GM12878 (cell line): ENCODE data around the gene ITCH. TPM values are rescaled to one million over a fixed set of nuclear protein-coding genes. Genes with fewer than 3 reads are reported as not detected.

Source experiments
- BRCA1 ChIP-seq: IDR thresholded peaks from 2 replicates; pipeline ENCODE4 v1.6.1; 2011; ENCODE audit warnings: low read depth, low read length, improper control_type of control experiment
- CBFB ChIP-seq: IDR thresholded peaks from 2 replicates; pipeline ENCODE4 v1.6.1; 2016; ENCODE audit warnings: antibody characterized with exemption, low read depth
- CHD4 ChIP-seq: fragments of 200-600 bp; sonication (generic); IDR thresholded peaks from 2 replicates; pipeline ENCODE4 v1.6.1; 2016; ENCODE audit warnings: mild to moderate bottlenecking
- CREM ChIP-seq: IDR thresholded peaks from 2 replicates; pipeline ENCODE4 v1.6.1; 2014; ENCODE audit warnings: antibody characterized with exemption, low read depth
- EP300 ChIP-seq, 2 experiments: fragments of 150-350 bp in 1 of 2; IDR thresholded peaks; 2 replicates each; pipeline ENCODE4 v1.6.1; 2011 to 2012; ENCODE audit warnings: low read depth in 2 of 2, low read length in 2 of 2, borderline replicate concordance in 1 of 2, improper control_type of control experiment in 1 of 2, inconsistent platforms in 1 of 2; ENCODE audit not compliant: control insufficient read depth in 1 of 2
- IKZF1 ChIP-seq: fragments of 450-650 bp; conservative IDR thresholded peaks from 2 replicates; pipeline ENCODE4 v1.6.1; 2017; ENCODE audit warnings: antibody characterized with exemption, mild to moderate bottlenecking
- LARP7 ChIP-seq: fragments of 450-650 bp; IDR thresholded peaks from 2 replicates; pipeline ENCODE4 v1.6.1; 2017; ENCODE audit warnings: mild to moderate bottlenecking
- MEF2B ChIP-seq: fragments of 450-650 bp; IDR thresholded peaks from 2 replicates; pipeline ENCODE4 v1.6.1; 2018; ENCODE audit warnings: mild to moderate bottlenecking, moderate library complexity; ENCODE audit not compliant: partially characterized antibody, poor library complexity, severe bottlenecking
- NR2C2 ChIP-seq: IDR thresholded peaks from 2 replicates; pipeline ENCODE4 v1.6.1; 2011; ENCODE audit warnings: borderline replicate concordance, low read depth; ENCODE audit not compliant: control insufficient read depth, insufficient read length
- POLR2AphosphoS2 ChIP-seq: IDR thresholded peaks from 2 replicates; pipeline ENCODE4 v1.6.1; 2011; ENCODE audit warnings: low read depth, mild to moderate bottlenecking, low read length, improper control_type of control experiment, moderate library complexity
- RBBP5 ChIP-seq: fragments of 200-600 bp; sonication (generic); conservative IDR thresholded peaks from 2 replicates; pipeline ENCODE4 v1.6.1; 2016
- RELA ChIP-seq: fragments of 450-650 bp; IDR thresholded peaks from 2 replicates; pipeline ENCODE4 v1.8.0; 2014; ENCODE audit warnings: borderline replicate concordance; ENCODE audit not compliant: partially characterized antibody
- SIN3A ChIP-seq: IDR thresholded peaks from 2 replicates; pipeline ENCODE4 v1.6.1; 2012; ENCODE audit warnings: low read depth, low read length, improper control_type of control experiment
- SP1 ChIP-seq: IDR thresholded peaks from one replicate; pipeline ENCODE4 v1.6.1; 2011; ENCODE audit warnings: low read depth, low read length
- SPI1 ChIP-seq: IDR thresholded peaks from 2 replicates; pipeline ENCODE4 v1.6.1; 2011; ENCODE audit warnings: low read depth, mild to moderate bottlenecking, low read length, moderate library complexity, borderline replicate concordance; ENCODE audit not compliant: insufficient read depth
- SRF ChIP-seq, 2 experiments: IDR thresholded peaks; 2 replicates each; pipeline ENCODE4 v1.6.1; 2011; ENCODE audit warnings: low read depth in 2 of 2, low read length in 2 of 2, mild to moderate bottlenecking in 1 of 2, moderate library complexity in 1 of 2
- ZZZ3 ChIP-seq: IDR thresholded peaks from 2 replicates; pipeline ENCODE4 v1.6.1; 2011; ENCODE audit warnings: low read depth; ENCODE audit not compliant: control insufficient read depth, insufficient read length
- polyA plus RNA-seq, 11 experiments: library from polyadenylated mRNA; depleted of rRNA in 4 of 11; unstranded in 6 of 11; stranded (reverse) in 5 of 11; fragments of >200 nt; fragmentation: Nextera tagmentation in 4 of 11; fragmentation: Illumina TruSeq in 1 of 11; extraction: Ambion mirVana in 4 of 11; extraction: Trizol in 1 of 11; gene quantifications; 1 replicate in 1 of 11; 2 replicates in 10 of 11; pipeline versions ENCODE4 v1.2.1 to v1.2.3, GENCODE V29; 2011 to 2016; ENCODE audit warnings: inconsistent platforms in 2 of 11, missing spikeins in 2 of 11, low read depth in 1 of 11
- total RNA-seq, 4 experiments: library from RNA; depleted of rRNA in 3 of 4; stranded (reverse); fragments of >200 nt in 3 of 4; fragmentation: Illumina TruSeq in 1 of 4; extraction: Trizol in 1 of 4; gene quantifications; 2 replicates each; pipeline versions ENCODE4 v1.2.1 to v1.2.3, GENCODE V29; 2013 to 2021
- TF ChIP-seq, protein P1 (sequence below): IDR thresholded peaks from 2 replicates; pipeline ENCODE4 v1.6.1; 2011; ENCODE audit warnings: borderline replicate concordance, low read depth, mild to moderate bottlenecking, moderate library complexity, mixed read lengths, low read length; ENCODE audit not compliant: insufficient read depth; ENCODE audit errors: extremely low read length
- TF ChIP-seq, protein P2 (sequence below): fragments of 450-650 bp; IDR thresholded peaks from 2 replicates; pipeline ENCODE4 v1.6.1; 2017; ENCODE audit warnings: low read depth, mild to moderate bottlenecking, moderate library complexity
- TF ChIP-seq, protein P3 (sequence below): IDR thresholded peaks from 2 replicates; pipeline ENCODE4 v1.6.1; 2011; ENCODE audit warnings: low read depth, low read length, improper control_type of control experiment, borderline replicate concordance
- TF ChIP-seq, protein P4 (sequence below): fragments of 450-650 bp; IDR thresholded peaks from 2 replicates; pipeline ENCODE4 v1.6.1; 2017; ENCODE audit warnings: mild to moderate bottlenecking, moderate library complexity
- TF ChIP-seq, protein P5 (sequence below): IDR thresholded peaks from 2 replicates; pipeline ENCODE4 v1.6.1; 2012; ENCODE audit warnings: low read depth, low read length, improper control_type of control experiment

The ITCH gene
- total and polyA plus RNA-seq, 10 of the 15 experiments (the other 5 are each of a cell fraction or from before 2014, with no cell fraction given): 7.5 to 46.1 (median 21.5) TPM

DNA sequence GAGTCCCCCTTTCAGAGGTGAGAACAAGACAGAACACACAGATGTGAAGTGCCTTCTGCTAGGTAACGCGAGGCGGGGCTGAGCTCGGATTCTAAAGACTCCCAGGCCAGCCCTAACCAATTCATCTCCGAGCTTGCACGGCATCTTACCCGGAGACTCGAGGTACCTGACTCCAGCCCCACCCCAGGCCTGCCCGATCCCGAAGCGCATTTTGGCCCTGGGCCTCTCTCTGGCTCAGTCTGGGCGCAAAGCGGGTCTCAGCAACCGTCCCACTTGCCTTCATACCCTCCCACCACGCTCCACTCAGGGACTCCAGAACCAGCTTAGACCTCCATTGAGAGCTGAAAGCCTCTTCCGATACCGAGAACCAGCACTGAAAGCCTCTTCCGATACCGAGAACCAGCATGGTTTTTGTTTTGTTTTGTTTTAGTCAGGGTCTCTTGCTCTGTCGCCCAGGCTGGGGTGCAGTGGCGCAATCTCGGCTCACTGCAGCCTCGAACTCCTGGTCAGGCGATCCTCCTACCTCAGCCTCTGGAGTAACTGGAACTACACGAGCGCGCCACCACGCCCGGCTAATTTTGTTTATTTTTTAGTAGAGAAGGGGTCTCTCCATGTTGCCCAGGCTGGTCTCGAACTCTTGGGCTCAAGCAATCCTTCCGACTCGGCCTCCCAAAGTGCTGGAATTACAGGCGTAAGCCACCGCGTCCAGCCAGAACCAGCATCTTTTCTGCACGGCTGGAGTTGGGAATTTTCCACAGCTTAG is 152.6 kb downstream of the ITCH start (continued):
- TF ChIP-seq, protein P1, sequence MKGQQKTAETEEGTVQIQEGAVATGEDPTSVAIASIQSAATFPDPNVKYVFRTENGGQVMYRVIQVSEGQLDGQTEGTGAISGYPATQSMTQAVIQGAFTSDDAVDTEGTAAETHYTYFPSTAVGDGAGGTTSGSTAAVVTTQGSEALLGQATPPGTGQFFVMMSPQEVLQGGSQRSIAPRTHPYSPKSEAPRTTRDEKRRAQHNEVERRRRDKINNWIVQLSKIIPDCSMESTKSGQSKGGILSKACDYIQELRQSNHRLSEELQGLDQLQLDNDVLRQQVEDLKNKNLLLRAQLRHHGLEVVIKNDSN: no peak
- TF ChIP-seq RBBP5 (no peak), NR2C2 (peak; percentile 77), SP1 (no peak), RELA (peak; percentile 7), EP300 (IDR thresholded peaks at IDR 0.05; ENCODE audit: borderline replicate concordance in 1 of 2, control insufficient read depth in 1 of 2, low read depth in 2 of 2, low read length in 2 of 2) (no peak), SPI1 (no peak), MEF2B (no peak), POLR2AphosphoS2 (no peak; the same call in 1 of the 2 replicates), LARP7 (no peak), CREM (0 out of 2 replicates have a peak, but pooled peaks have one; percentile 3), BRCA1 (no peak), ZZZ3 (no peak), SRF (IDR thresholded peaks at IDR 0.05; ENCODE audit: low read depth in 2 of 2, low read length in 2 of 2) (peak; percentile 48 to 95; a peak in 3 of 4 replicates), SIN3A (no peak), IKZF1 (no peak), CBFB (no peak), CHD4 (no peak)
- TF ChIP-seq, protein P2, sequence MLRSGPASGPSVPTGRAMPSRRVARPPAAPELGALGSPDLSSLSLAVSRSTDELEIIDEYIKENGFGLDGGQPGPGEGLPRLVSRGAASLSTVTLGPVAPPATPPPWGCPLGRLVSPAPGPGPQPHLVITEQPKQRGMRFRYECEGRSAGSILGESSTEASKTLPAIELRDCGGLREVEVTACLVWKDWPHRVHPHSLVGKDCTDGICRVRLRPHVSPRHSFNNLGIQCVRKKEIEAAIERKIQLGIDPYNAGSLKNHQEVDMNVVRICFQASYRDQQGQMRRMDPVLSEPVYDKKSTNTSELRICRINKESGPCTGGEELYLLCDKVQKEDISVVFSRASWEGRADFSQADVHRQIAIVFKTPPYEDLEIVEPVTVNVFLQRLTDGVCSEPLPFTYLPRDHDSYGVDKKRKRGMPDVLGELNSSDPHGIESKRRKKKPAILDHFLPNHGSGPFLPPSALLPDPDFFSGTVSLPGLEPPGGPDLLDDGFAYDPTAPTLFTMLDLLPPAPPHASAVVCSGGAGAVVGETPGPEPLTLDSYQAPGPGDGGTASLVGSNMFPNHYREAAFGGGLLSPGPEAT: peak; percentile 5
- TF ChIP-seq, protein P3, sequence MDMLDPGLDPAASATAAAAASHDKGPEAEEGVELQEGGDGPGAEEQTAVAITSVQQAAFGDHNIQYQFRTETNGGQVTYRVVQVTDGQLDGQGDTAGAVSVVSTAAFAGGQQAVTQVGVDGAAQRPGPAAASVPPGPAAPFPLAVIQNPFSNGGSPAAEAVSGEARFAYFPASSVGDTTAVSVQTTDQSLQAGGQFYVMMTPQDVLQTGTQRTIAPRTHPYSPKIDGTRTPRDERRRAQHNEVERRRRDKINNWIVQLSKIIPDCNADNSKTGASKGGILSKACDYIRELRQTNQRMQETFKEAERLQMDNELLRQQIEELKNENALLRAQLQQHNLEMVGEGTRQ: no peak
- TF ChIP-seq, protein P4, sequence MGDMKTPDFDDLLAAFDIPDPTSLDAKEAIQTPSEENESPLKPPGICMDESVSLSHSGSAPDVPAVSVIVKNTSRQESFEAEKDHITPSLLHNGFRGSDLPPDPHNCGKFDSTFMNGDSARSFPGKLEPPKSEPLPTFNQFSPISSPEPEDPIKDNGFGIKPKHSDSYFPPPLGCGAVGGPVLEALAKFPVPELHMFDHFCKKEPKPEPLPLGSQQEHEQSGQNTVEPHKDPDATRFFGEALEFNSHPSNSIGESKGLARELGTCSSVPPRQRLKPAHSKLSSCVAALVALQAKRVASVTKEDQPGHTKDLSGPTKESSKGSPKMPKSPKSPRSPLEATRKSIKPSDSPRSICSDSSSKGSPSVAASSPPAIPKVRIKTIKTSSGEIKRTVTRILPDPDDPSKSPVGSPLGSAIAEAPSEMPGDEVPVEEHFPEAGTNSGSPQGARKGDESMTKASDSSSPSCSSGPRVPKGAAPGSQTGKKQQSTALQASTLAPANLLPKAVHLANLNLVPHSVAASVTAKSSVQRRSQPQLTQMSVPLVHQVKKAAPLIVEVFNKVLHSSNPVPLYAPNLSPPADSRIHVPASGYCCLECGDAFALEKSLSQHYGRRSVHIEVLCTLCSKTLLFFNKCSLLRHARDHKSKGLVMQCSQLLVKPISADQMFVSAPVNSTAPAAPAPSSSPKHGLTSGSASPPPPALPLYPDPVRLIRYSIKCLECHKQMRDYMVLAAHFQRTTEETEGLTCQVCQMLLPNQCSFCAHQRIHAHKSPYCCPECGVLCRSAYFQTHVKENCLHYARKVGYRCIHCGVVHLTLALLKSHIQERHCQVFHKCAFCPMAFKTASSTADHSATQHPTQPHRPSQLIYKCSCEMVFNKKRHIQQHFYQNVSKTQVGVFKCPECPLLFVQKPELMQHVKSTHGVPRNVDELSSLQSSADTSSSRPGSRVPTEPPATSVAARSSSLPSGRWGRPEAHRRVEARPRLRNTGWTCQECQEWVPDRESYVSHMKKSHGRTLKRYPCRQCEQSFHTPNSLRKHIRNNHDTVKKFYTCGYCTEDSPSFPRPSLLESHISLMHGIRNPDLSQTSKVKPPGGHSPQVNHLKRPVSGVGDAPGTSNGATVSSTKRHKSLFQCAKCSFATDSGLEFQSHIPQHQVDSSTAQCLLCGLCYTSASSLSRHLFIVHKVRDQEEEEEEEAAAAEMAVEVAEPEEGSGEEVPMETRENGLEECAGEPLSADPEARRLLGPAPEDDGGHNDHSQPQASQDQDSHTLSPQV: no peak
- TF ChIP-seq, protein P5, sequence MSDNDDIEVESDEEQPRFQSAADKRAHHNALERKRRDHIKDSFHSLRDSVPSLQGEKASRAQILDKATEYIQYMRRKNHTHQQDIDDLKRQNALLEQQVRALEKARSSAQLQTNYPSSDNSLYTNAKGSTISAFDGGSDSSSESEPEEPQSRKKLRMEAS: no peak
